Fibroblast of the aortic adventitia (primary cell): ENCODE measurements around the gene ROR1. TPM values are rescaled to one million over a fixed set of nuclear protein-coding genes. Genes with fewer than 3 reads are reported as not detected.

Experiments
- DNase-seq: peaks from one replicate; pipeline ENCODE4 v3.0.0-alpha.2; 2010; ENCODE audit warnings: low read depth
- H3K4me3 ChIP-seq: 2 replicates; pipeline ENCODE4 v1.5.1; 2011; ENCODE audit warnings: low read depth, mild to moderate bottlenecking, control low read depth, low read length, moderate library complexity
- CTCF ChIP-seq: IDR thresholded peaks from 2 replicates; pipeline ENCODE4 v1.5.1; 2011; ENCODE audit warnings: mild to moderate bottlenecking, low read length, control low read depth, inconsistent platforms; ENCODE audit not compliant: insufficient read depth
- total RNA-seq: library from RNA; depleted of rRNA; stranded (reverse); fragments of >200 nt; gene quantifications from 2 replicates; pipeline ENCODE4 v1.2.3, GENCODE V29; 2012; ENCODE audit warnings: low replicate concordance

ROR1 gene
- total RNA-seq, 1 donor: 18.8 TPM

DNA sequence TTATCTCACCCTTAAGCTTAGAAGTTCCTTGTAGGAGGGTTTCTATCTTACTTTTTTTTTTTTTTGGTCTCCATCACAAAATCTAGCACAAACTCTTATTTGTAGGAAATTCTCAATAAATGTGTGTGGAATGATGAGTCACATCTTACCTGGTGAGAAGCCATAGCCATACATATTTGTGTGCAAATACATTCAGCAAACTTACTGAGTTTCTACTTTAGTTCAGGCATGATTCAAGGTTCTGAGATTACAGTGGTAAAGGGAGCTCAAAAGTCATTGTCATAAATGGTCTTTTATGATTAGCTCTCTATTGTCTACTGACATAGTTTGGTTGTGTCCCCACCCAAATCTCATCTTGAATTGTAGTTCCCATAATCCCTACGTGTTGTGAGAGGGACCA is 236.5 kb downstream of the ROR1 start:
- TF ChIP-seq CTCF: no peak
- no peak overlapping the region for H3K4me3 ChIP-seq
- no peak for DNase-seq

- TF ChIP-seq CTCF: no peak
- no peak for DNase-seq
- H3K4me3 ChIP-seq: no peak overlapping the region
These were observed 239.6 kb downstream of the ROR1 start for GRCh38 chr1:64013395-64013794.

- H3K4me3 ChIP-seq: peak overlapping the region; percentile 7
- peak; percentile 78 for DNase-seq
- TF ChIP-seq CTCF: no peak
These were observed 246.0 kb downstream of the ROR1 start for GRCh38 chr1:64019818-64020217.

- no peak for DNase-seq
- no peak for TF ChIP-seq CTCF
- no peak overlapping the region for H3K4me3 ChIP-seq
These were observed 247.2 kb downstream of the ROR1 start for GRCh38 chr1:64021066-64021465.

GRCh38 chr1:64025051-64025450 is 251.2 kb downstream of the ROR1 start:
- no peak overlapping the region for H3K4me3 ChIP-seq
- no peak for DNase-seq
- no peak for TF ChIP-seq CTCF

GRCh38 chr1:64029037-64029436 is 255.2 kb downstream of the ROR1 start:
- no peak for DNase-seq
- no peak for TF ChIP-seq CTCF
- no peak overlapping the region for H3K4me3 ChIP-seq

DNA sequence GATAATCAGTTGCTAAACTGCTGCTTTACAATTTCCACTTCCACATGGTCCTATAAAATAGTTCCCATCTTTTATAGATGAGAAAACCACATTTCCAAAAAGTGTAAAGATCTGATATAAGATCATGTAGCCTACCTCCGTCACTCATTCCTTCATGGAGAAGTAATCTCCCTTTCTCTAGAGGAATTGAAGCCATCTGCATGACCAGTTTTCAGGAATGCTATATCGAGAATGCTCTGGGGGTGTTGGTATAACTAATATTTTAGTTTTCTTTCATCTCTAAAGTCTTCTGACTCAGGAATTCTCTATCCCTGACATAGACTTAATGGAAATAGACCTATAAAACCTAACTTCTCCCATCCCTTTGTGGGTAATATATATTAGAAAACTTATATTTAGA is 256.6 kb downstream of the ROR1 start:
- TF ChIP-seq CTCF: no peak
- H3K4me3 ChIP-seq: no peak overlapping the region
- no peak for DNase-seq
